OCI-LY1 (cell line): ENCODE data around the gene KRT5.

Experiments used
- H2AFZ ChIP-seq: fragments of 200-600 bp; sonication (generic), shearing (Covaris generic); 2 replicates; pipeline ENCODE4 v1.6.0; 2014; ENCODE audit warnings: antibody characterized with exemption, mild to moderate bottlenecking, low read length
- H3F3A ChIP-seq: fragments of 200-600 bp; sonication (generic), shearing (Covaris generic); 2 replicates; pipeline ENCODE4 v1.6.0; 2014; ENCODE audit warnings: mild to moderate bottlenecking, antibody characterized with exemption, low read length, moderate library complexity; ENCODE audit not compliant: insufficient read depth
- H3K27ac ChIP-seq: fragments of 200-600 bp; sonication (generic); 2 replicates; pipeline ENCODE4 v1.5.1; 2014; ENCODE audit warnings: low read length, mixed run types, mild to moderate bottlenecking, low read depth; ENCODE audit not compliant: poor library complexity, severe bottlenecking
- H3K27me3 ChIP-seq: fragments of 200-600 bp; sonication (generic); 2 replicates; pipeline ENCODE4 v1.6.0; 2014; ENCODE audit warnings: antibody characterized with exemption, mild to moderate bottlenecking, low read length, moderate library complexity; ENCODE audit not compliant: insufficient read depth
- H3K36me3 ChIP-seq: fragments of 200-600 bp; sonication (generic); 2 replicates; pipeline ENCODE4 v1.6.1; 2014; ENCODE audit warnings: mild to moderate bottlenecking, antibody characterized with exemption, low read length, moderate library complexity, mixed read lengths; ENCODE audit not compliant: insufficient read depth
- H3K4me1 ChIP-seq: fragments of 200-600 bp; sonication (generic); 2 replicates; pipeline ENCODE4 v1.5.1; 2014; ENCODE audit warnings: mild to moderate bottlenecking, low read length, moderate library complexity; ENCODE audit not compliant: insufficient read depth, severe bottlenecking
- H3K4me2 ChIP-seq: fragments of 200-600 bp; sonication (generic), shearing (Covaris generic); 2 replicates; pipeline ENCODE4 v1.6.1; 2014; ENCODE audit warnings: low read length
- H3K4me3 ChIP-seq: fragments of 200-600 bp; sonication (generic); 2 replicates; pipeline ENCODE4 v1.5.1; 2014; ENCODE audit warnings: low read length, low read depth, mild to moderate bottlenecking, mixed read lengths; ENCODE audit not compliant: poor library complexity, severe bottlenecking
- H3K79me2 ChIP-seq: fragments of 200-600 bp; shearing (Covaris generic); 2 replicates; pipeline ENCODE4 v1.6.1; 2016; ENCODE audit warnings: mixed run types, low read length, mixed read lengths; ENCODE audit not compliant: insufficient read depth
- H3K9ac ChIP-seq: fragments of 200-600 bp; sonication (generic), shearing (Covaris generic); 2 replicates; pipeline ENCODE4 v1.6.1; 2014; ENCODE audit warnings: mild to moderate bottlenecking, low read length, mixed read lengths
- H3K9me2 ChIP-seq: fragments of 200-600 bp; sonication (generic), shearing (Covaris generic); 2 replicates; pipeline ENCODE4 v1.6.1; 2014; ENCODE audit warnings: low read depth, mild to moderate bottlenecking, low read length, mixed read lengths
- H3K9me3 ChIP-seq: fragments of 200-600 bp; shearing (Covaris generic); 2 replicates; pipeline ENCODE4 v1.6.1; 2014; ENCODE audit warnings: low read length, mixed read lengths
- H4K20me1 ChIP-seq: fragments of 200-600 bp; sonication (generic), shearing (Covaris generic); 2 replicates; pipeline ENCODE4 v1.6.0; 2016; ENCODE audit warnings: mild to moderate bottlenecking, low read length; ENCODE audit not compliant: insufficient read depth
- CTCF ChIP-seq: fragments of 200-600 bp; sonication (generic), shearing (Covaris generic); IDR thresholded peaks from 2 replicates; pipeline ENCODE4 v1.5.1; 2017; ENCODE audit warnings: mild to moderate bottlenecking, antibody characterized with exemption, low read length, moderate library complexity, mixed read lengths
- EZH2 ChIP-seq: fragments of 200-600 bp; sonication (generic), shearing (Covaris generic); IDR thresholded peaks from 2 replicates; pipeline ENCODE4 v1.8.0; 2017; ENCODE audit warnings: borderline replicate concordance, mixed run types, mild to moderate bottlenecking, antibody characterized with exemption, low read length, moderate library complexity, mixed read lengths

Gene KRT5

GRCh38 chr12:52513736-52514135, 6.5 kb downstream of the KRT5 start:
- Histone ChIP-seq H3F3A (no peaks in the 10 kb centered on the region), H3K9me2 (no peaks in the 10 kb centered on the region), H3K79me2 (no peaks in the 10 kb centered on the region), H3K36me3 (no peaks in the 10 kb centered on the region), H3K9ac (no peak overlapping the region), H3K4me3 (no peak overlapping the region), H4K20me1 (no peaks in the 10 kb centered on the region), H3K27me3 (no peaks in the 10 kb centered on the region), H2AFZ (no peak overlapping the region), H3K9me3 (no peaks in the 10 kb centered on the region), H3K4me2 (no peak overlapping the region), H3K4me1 (no peaks in the 10 kb centered on the region), H3K27ac (no peak overlapping the region)
- TF ChIP-seq CTCF (no peak), EZH2 (no peak)

GRCh38 chr12:52508211-52508610, 12.0 kb downstream of the KRT5 start:
- Histone ChIP-seq H3K4me3 (no peak overlapping the region), H3K9me2 (no peaks in the 10 kb centered on the region), H3K36me3 (no peaks in the 10 kb centered on the region), H3K4me1 (no peaks in the 10 kb centered on the region), H3K27ac (no peak overlapping the region), H2AFZ (no peak overlapping the region), H3F3A (no peaks in the 10 kb centered on the region), H3K79me2 (no peaks in the 10 kb centered on the region), H3K9me3 (no peaks in the 10 kb centered on the region), H3K9ac (no peak overlapping the region), H3K4me2 (no peak overlapping the region), H3K27me3 (no peaks in the 10 kb centered on the region), H4K20me1 (no peaks in the 10 kb centered on the region)
- TF ChIP-seq EZH2, result no peak
- no peak for TF ChIP-seq CTCF

GRCh38 chr12:52506858-52507715, 13.1 kb downstream of the KRT5 start:
- Histone ChIP-seq H3K9me2 (no peaks in the 10 kb centered on the region), H3K79me2 (no peaks in the 10 kb centered on the region), H3K4me2 (no peak overlapping the region), H3K4me3 (no peak overlapping the region), H3K4me1 (no peaks in the 10 kb centered on the region), H4K20me1 (no peaks in the 10 kb centered on the region), H3K9ac (no peak overlapping the region), H3K9me3 (no peaks in the 10 kb centered on the region), H3K27me3 (no peaks in the 10 kb centered on the region), H3K36me3 (no peaks in the 10 kb centered on the region), H2AFZ (no peak overlapping the region), H3F3A (no peaks in the 10 kb centered on the region), H3K27ac (no peak overlapping the region)
- peak; percentile 54 for TF ChIP-seq CTCF
- TF ChIP-seq EZH2, result no peak
